Glutamatergic neuron (in vitro differentiated cells): ENCODE results near the gene CXXC1. TPM values are rescaled to one million over a fixed set of nuclear protein-coding genes. Genes with fewer than 3 reads are reported as not detected.

Experiments used
- DNase-seq: peaks from one replicate; pipeline ENCODE4 v3.0.0; 2022
- H3K27ac Mint-ChIP-seq: one replicate; pipeline ENCODE4 v1.8.0; 2020; ENCODE audit warnings: mild to moderate bottlenecking, mixed read lengths, inconsistent platforms; ENCODE audit not compliant: unreplicated experiment
- H3K27me3 Mint-ChIP-seq: one replicate; pipeline ENCODE4 v1.8.0; 2020; ENCODE audit warnings: mild to moderate bottlenecking, moderate library complexity, mixed read lengths, inconsistent platforms; ENCODE audit not compliant: unreplicated experiment
- H3K36me3 Mint-ChIP-seq: one replicate; pipeline ENCODE4 v1.8.0; 2020; ENCODE audit warnings: mild to moderate bottlenecking, mixed read lengths, inconsistent platforms; ENCODE audit not compliant: unreplicated experiment
- H3K4me1 Mint-ChIP-seq: one replicate; pipeline ENCODE4 v1.8.0; 2020; ENCODE audit warnings: mild to moderate bottlenecking, low read depth, mixed read lengths, inconsistent platforms; ENCODE audit not compliant: unreplicated experiment
- H3K4me3 Mint-ChIP-seq: one replicate; pipeline ENCODE4 v1.8.0; 2020; ENCODE audit warnings: mild to moderate bottlenecking, mixed read lengths, inconsistent platforms; ENCODE audit not compliant: unreplicated experiment
- H3K9me3 Mint-ChIP-seq: one replicate; pipeline ENCODE4 v1.8.0; 2020; ENCODE audit warnings: mild to moderate bottlenecking, moderate library complexity, mixed read lengths, inconsistent platforms; ENCODE audit not compliant: unreplicated experiment
- CTCF ChIP-seq: fragments of 200-600 bp; sonication (generic); IDR thresholded peaks from one replicate; pipeline ENCODE4 v1.5.0; 2021; ENCODE audit not compliant: partially characterized antibody, unreplicated experiment
- total RNA-seq: library from RNA; stranded (reverse); fragmentation: NEBNext Ultra II Directional; extraction: Animal tissue kit (Norgen Biotek cat#: 25700); gene quantifications from one replicate; pipeline ENCODE4 v1.2.1, GENCODE V29; 2021; ENCODE audit not compliant: unreplicated experiment

CXXC1 gene
- total RNA-seq, 1 donor from 2014 or later: 66.3 TPM

GRCh38 chr18:50286391-50287027 is 983 bp downstream of the CXXC1 start:
- peaks cover 6% of the 10 kb centered on the region for H3K4me1 Mint-ChIP-seq
- peaks cover 16% of the 10 kb centered on the region for H3K27me3 Mint-ChIP-seq
- DNase-seq: no peak
- H3K36me3 Mint-ChIP-seq: peaks cover 4% of the 10 kb centered on the region
- H3K4me3 Mint-ChIP-seq: peak overlapping the region; percentile 99
- TF ChIP-seq CTCF: no peak
- H3K9me3 Mint-ChIP-seq: peaks cover 23% of the 10 kb centered on the region
- H3K27ac Mint-ChIP-seq: peak overlapping the region; percentile 89

GRCh38 chr18:50285631-50286321 is 1.7 kb downstream of the CXXC1 start:
- peaks cover 23% of the 10 kb centered on the region for H3K9me3 Mint-ChIP-seq
- H3K4me1 Mint-ChIP-seq: peaks cover 6% of the 10 kb centered on the region
- H3K27me3 Mint-ChIP-seq: peaks cover 18% of the 10 kb centered on the region
- H3K36me3 Mint-ChIP-seq: peaks cover 4% of the 10 kb centered on the region
- H3K4me3 Mint-ChIP-seq: peak overlapping the region; percentile 99
- H3K27ac Mint-ChIP-seq: no peak overlapping the region
- no peak for TF ChIP-seq CTCF
- no peak for DNase-seq

- peaks cover 25% of the 10 kb centered on the region for H3K9me3 Mint-ChIP-seq
- peaks cover 18% of the 10 kb centered on the region for H3K27me3 Mint-ChIP-seq
These were observed 2.4 kb downstream of the CXXC1 start for GRCh38 chr18:50285071-50285470.

GRCh38 chr18:50284255-50284885 is 3.1 kb downstream of the CXXC1 start:
- Mint-ChIP-seq H3K27me3 (peaks cover 18% of the 10 kb centered on the region), H3K4me1 (peaks cover 13% of the 10 kb centered on the region), H3K4me3 (peak overlapping the region; percentile 46), H3K36me3 (peaks cover 4% of the 10 kb centered on the region), H3K9me3 (peaks cover 26% of the 10 kb centered on the region), H3K27ac (no peak overlapping the region)
- DNase-seq: no peak
- TF ChIP-seq CTCF: no peak

More at GRCh38 chr18:50285071-50285470, 2.4 kb downstream of the CXXC1 start:
- H3K27ac Mint-ChIP-seq: no peak overlapping the region
- DNase-seq: no peak
- peaks cover 13% of the 10 kb centered on the region for H3K4me1 Mint-ChIP-seq
- peaks cover 4% of the 10 kb centered on the region for H3K36me3 Mint-ChIP-seq
- H3K4me3 Mint-ChIP-seq: no peak overlapping the region
- no peak for TF ChIP-seq CTCF
